HepG2 (cell line): ENCODE results near the gene MRPL28. TPM values are rescaled to one million over a fixed set of nuclear protein-coding genes. Genes with fewer than 3 reads are reported as not detected.

Experiments used
- ATF4 ChIP-seq, 2 experiments: fragments of 450-650 bp in 1 of 2; sonication (generic) in 1 of 2; formaldehyde crosslinking; IDR thresholded peaks; 2 replicates each; pipeline versions ENCODE4 v1.5.0 to v1.8.0; 2020 to 2022; ENCODE audit warnings: mild to moderate bottlenecking in 1 of 2, missing genetic modification reagents in 1 of 2
- CHD4 ChIP-seq: fragments of 200-600 bp; sonication (generic); IDR thresholded peaks from 2 replicates; pipeline ENCODE4 v1.7.0; 2017; ENCODE audit warnings: mild to moderate bottlenecking, low read length, borderline replicate concordance
- FOSL1 ChIP-seq: sonication (generic); formaldehyde crosslinking; IDR thresholded peaks from 2 replicates; pipeline ENCODE4 v1.9.0; 2021; ENCODE audit warnings: missing genetic modification reagents, borderline replicate concordance
- HNRNPL ChIP-seq: fragments of 200-400 bp; formaldehyde crosslinking; IDR thresholded peaks from 2 replicates; pipeline ENCODE4 v1.6.1; 2017; ENCODE audit warnings: mild to moderate bottlenecking, low read depth, low read length
- KIAA2018 ChIP-seq: sonication (generic); formaldehyde crosslinking; IDR thresholded peaks from 2 replicates; pipeline ENCODE4 v1.5.0; 2020; ENCODE audit warnings: mild to moderate bottlenecking, missing genetic modification reagents, borderline replicate concordance
- NR2C2 ChIP-seq: sonication (generic); formaldehyde crosslinking; IDR thresholded peaks from 2 replicates; pipeline ENCODE4 v1.4.0; 2020; ENCODE audit warnings: missing genetic modification reagents, mild to moderate bottlenecking, moderate library complexity, borderline replicate concordance
- POLR2G ChIP-seq: fragments of 200-400 bp; formaldehyde crosslinking; IDR thresholded peaks from 2 replicates; pipeline ENCODE4 v1.6.1; 2018; ENCODE audit warnings: mild to moderate bottlenecking, low read depth, low read length, moderate library complexity
- UBTF ChIP-seq: sonication (generic); formaldehyde crosslinking; IDR thresholded peaks from 2 replicates; pipeline ENCODE4 v1.4.0; 2020; ENCODE audit warnings: mild to moderate bottlenecking, missing genetic modification reagents
- ZNF574 ChIP-seq: sonication (generic); formaldehyde crosslinking; IDR thresholded peaks from 2 replicates; pipeline ENCODE4 v1.4.0; 2020; ENCODE audit warnings: missing genetic modification reagents
- ZNF607 ChIP-seq: sonication (generic); formaldehyde crosslinking; IDR thresholded peaks from 2 replicates; pipeline ENCODE4 v1.5.1; 2020; ENCODE audit warnings: missing genetic modification reagents, mild to moderate bottlenecking, borderline replicate concordance
- ZNF788 ChIP-seq: sonication (generic); formaldehyde crosslinking; IDR thresholded peaks from 2 replicates; pipeline ENCODE4 v1.5.0; 2020; ENCODE audit warnings: mild to moderate bottlenecking, missing genetic modification reagents, borderline replicate concordance
- ZSCAN30 ChIP-seq: sonication (generic); formaldehyde crosslinking; IDR thresholded peaks from 2 replicates; pipeline ENCODE4 v1.5.0; 2020; ENCODE audit warnings: mild to moderate bottlenecking, missing genetic modification reagents
- polyA plus RNA-seq, 8 experiments: library from polyadenylated mRNA; depleted of rRNA in 3 of 8; stranded (reverse) in 7 of 8; unstranded in 1 of 8; fragments of >200 nt; fragmentation: Illumina TruSeq in 4 of 8; extraction: Trizol in 4 of 8; gene quantifications; 2 replicates each; pipeline versions ENCODE4 v1.2.1 to v1.2.3, GENCODE V29; 2011 to 2016; ENCODE audit warnings: low read depth in 4 of 8, missing spikeins in 1 of 8, mixed read lengths in 1 of 8; ENCODE audit not compliant: insufficient read depth in 1 of 8
- total RNA-seq, 5 experiments: library from RNA; depleted of rRNA; stranded (reverse); fragments of >200 nt; fragmentation: Illumina TruSeq; extraction: Trizol; gene quantifications; 2 replicates each; pipeline ENCODE4 v1.2.3, GENCODE V29; 2016; ENCODE audit warnings: low read depth in 1 of 5
- TF ChIP-seq, protein P1 (sequence below): sonication (generic); formaldehyde crosslinking; IDR thresholded peaks from 2 replicates; pipeline ENCODE4 v1.4.0; 2020; ENCODE audit warnings: mild to moderate bottlenecking, missing genetic modification reagents

The MRPL28 gene
- total and polyA plus RNA-seq, 2 of the 13 experiments (the other 11 are each of a cell fraction or from before 2014, with no cell fraction given) = 114 to 135 TPM

GRCh38 chr16:363110-363765 is 7.1 kb downstream of the MRPL28 start (continued):
- TF ChIP-seq UBTF (CRISPR knock-in tag) (peak; percentile 32; the same call in 1 of the 2 replicates), FOSL1 (CRISPR knock-in tag) (no peak), ZSCAN30 (no peak), ATF4 (CRISPR knock-in tag; IDR thresholded peaks at IDR 0.05) (no peak), ZNF574 (CRISPR knock-in tag) (no peak), KIAA2018 (0 out of 2 replicates have a peak, but pooled peaks have one; percentile 70), ZNF607 (CRISPR knock-in tag) (no peak), HNRNPL (0 out of 2 replicates have a peak, but pooled peaks have one; percentile 45), POLR2G (no peak), ZNF788 (CRISPR knock-in tag) (peak; percentile 68; the same call in 1 of the 2 replicates), CHD4 (no peak), NR2C2 (no peak; the same call in 1 of the 2 replicates)
- TF ChIP-seq, protein P1, sequence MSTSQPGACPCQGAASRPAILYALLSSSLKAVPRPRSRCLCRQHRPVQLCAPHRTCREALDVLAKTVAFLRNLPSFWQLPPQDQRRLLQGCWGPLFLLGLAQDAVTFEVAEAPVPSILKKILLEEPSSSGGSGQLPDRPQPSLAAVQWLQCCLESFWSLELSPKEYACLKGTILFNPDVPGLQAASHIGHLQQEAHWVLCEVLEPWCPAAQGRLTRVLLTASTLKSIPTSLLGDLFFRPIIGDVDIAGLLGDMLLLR = no peak
